K562 (cell line): ENCODE measurements around the gene PHF5A. TPM values are rescaled to one million over a fixed set of nuclear protein-coding genes. Genes with fewer than 3 reads are reported as not detected.

Experiments used
- PATZ1 ChIP-seq: fragments of 250-450 bp; sonication (Bioruptor Pico); IDR thresholded peaks from 2 replicates; pipeline ENCODE4 v1.5.0; 2020; ENCODE audit warnings: mild to moderate bottlenecking, borderline replicate concordance
- SIN3A ChIP-seq, 2 experiments: fragments of 150-350 bp in 1 of 2; IDR thresholded peaks; 2 replicates each; pipeline ENCODE4 v1.6.1; 2011 to 2016; ENCODE audit warnings: borderline replicate concordance in 2 of 2, low read depth in 2 of 2, low read length in 2 of 2, mild to moderate bottlenecking in 2 of 2, moderate library complexity in 2 of 2; ENCODE audit not compliant: control insufficient read depth in 1 of 2
- SMAD3 ChIP-seq: fragments of 450-650 bp; formaldehyde crosslinking; conservative IDR thresholded peaks from 2 replicates; pipeline ENCODE4 v1.4.0; 2020; ENCODE audit warnings: mild to moderate bottlenecking
- SP1 ChIP-seq: sonication (generic); formaldehyde crosslinking; IDR thresholded peaks from 2 replicates; pipeline ENCODE4 v1.8.1; 2022; ENCODE audit warnings: mild to moderate bottlenecking, missing genetic modification reagents
- SPI1 ChIP-seq: IDR thresholded peaks from 2 replicates; pipeline ENCODE4 v1.6.1; 2011; ENCODE audit warnings: low read depth, low read length, control low read depth, borderline replicate concordance
- XRCC3 ChIP-seq: fragments of 450-650 bp; IDR thresholded peaks from 2 replicates; pipeline ENCODE4 v1.6.1; 2017; ENCODE audit warnings: mild to moderate bottlenecking, moderate library complexity
- ZNF311 ChIP-seq: fragments of 250-450 bp; sonication (Bioruptor Pico); IDR thresholded peaks from 2 replicates; pipeline ENCODE4 v1.4.0; 2020; ENCODE audit warnings: mild to moderate bottlenecking, moderate library complexity
- ZNF561 ChIP-seq: fragments of 450-650 bp; formaldehyde crosslinking; conservative IDR thresholded peaks from 2 replicates; pipeline ENCODE4 v1.4.0; 2020; ENCODE audit warnings: mild to moderate bottlenecking, moderate library complexity
- ZZZ3 ChIP-seq: fragments of 450-650 bp; IDR thresholded peaks from 2 replicates; pipeline ENCODE4 v1.6.1; 2016; ENCODE audit warnings: antibody characterized with exemption, mild to moderate bottlenecking, moderate library complexity
- polyA plus RNA-seq, 8 experiments: library from polyadenylated mRNA; depleted of rRNA in 4 of 8; stranded (reverse) in 5 of 8; unstranded in 3 of 8; fragments of >200 nt; fragmentation: Nextera tagmentation in 2 of 8; fragmentation: Illumina TruSeq in 1 of 8; extraction: Ambion mirVana in 2 of 8; extraction: Trizol in 1 of 8; gene quantifications; 2 replicates each; pipeline versions ENCODE4 v1.2.1 to v1.2.3, GENCODE V29; 2011 to 2014; ENCODE audit warnings: inconsistent platforms in 1 of 8, missing spikeins in 1 of 8
- total RNA-seq, 7 experiments: library from RNA; depleted of rRNA in 6 of 7; stranded (reverse); fragments of >200 nt in 6 of 7; fragmentation: Illumina TruSeq in 2 of 7; extraction: Trizol in 2 of 7; gene quantifications; 2 replicates each; pipeline versions ENCODE4 v1.2.1 to v1.2.3, GENCODE V29; 2011 to 2021; ENCODE audit warnings: low replicate concordance in 1 of 7
- TF ChIP-seq, protein P1 (sequence below): fragments of 250-450 bp; sonication (Bioruptor Pico); IDR thresholded peaks from 2 replicates; pipeline ENCODE4 v1.5.0; 2021; ENCODE audit warnings: mild to moderate bottlenecking, borderline replicate concordance
- TF ChIP-seq, protein P2 (sequence below): fragments of 450-650 bp; IDR thresholded peaks from 2 replicates; pipeline ENCODE4 v1.6.1; 2017; ENCODE audit warnings: antibody characterized with exemption
- TF ChIP-seq, protein P3 (sequence below): sonication (generic); formaldehyde crosslinking; IDR thresholded peaks from 2 replicates; pipeline ENCODE4 v1.8.1; 2023; ENCODE audit warnings: mild to moderate bottlenecking, missing genetic modification reagents

The PHF5A gene
- total and polyA plus RNA-seq, 9 of the 15 experiments (the other 6 are each of a cell fraction or from before 2014, with no cell fraction given) = 14.2 to 144 (median 101) TPM

GRCh38 chr22:41445129-41446056 is 23.1 kb downstream of the PHF5A start (continued):
- TF ChIP-seq PATZ1 (CRISPR knock-in tag) (no peak), SMAD3 (no peak), SIN3A (IDR thresholded peaks at IDR 0.05; ENCODE audit: borderline replicate concordance in 2 of 2, control insufficient read depth in 1 of 2, low read depth in 2 of 2, low read length in 2 of 2) (0 out of 4 replicates have a peak, but pooled peaks of 1 of the 2 experiments have one; percentile 11), ZNF311 (CRISPR knock-in tag) (no peak), ZNF561 (CRISPR knock-in tag) (no peak), SPI1 (no peak), XRCC3 (no peak), SP1 (peak; percentile 39; the same call in 1 of the 2 replicates), ZZZ3 (no peak)
- TF ChIP-seq, protein P1, sequence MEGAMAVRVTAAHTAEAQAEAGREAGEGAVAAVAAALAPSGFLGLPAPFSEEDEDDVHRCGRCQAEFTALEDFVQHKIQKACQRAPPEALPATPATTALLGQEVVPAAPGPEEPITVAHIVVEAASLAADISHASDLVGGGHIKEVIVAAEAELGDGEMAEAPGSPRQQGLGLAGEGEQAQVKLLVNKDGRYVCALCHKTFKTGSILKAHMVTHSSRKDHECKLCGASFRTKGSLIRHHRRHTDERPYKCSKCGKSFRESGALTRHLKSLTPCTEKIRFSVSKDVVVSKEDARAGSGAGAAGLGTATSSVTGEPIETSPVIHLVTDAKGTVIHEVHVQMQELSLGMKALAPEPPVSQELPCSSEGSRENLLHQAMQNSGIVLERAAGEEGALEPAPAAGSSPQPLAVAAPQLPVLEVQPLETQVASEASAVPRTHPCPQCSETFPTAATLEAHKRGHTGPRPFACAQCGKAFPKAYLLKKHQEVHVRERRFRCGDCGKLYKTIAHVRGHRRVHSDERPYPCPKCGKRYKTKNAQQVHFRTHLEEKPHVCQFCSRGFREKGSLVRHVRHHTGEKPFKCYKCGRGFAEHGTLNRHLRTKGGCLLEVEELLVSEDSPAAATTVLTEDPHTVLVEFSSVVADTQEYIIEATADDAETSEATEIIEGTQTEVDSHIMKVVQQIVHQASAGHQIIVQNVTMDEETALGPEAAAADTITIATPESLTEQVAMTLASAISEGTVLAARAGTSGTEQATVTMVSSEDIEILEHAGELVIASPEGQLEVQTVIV (CRISPR knock-in tag) = 0 out of 2 replicates have a peak, but pooled peaks have one; percentile 24
- TF ChIP-seq, protein P2, sequence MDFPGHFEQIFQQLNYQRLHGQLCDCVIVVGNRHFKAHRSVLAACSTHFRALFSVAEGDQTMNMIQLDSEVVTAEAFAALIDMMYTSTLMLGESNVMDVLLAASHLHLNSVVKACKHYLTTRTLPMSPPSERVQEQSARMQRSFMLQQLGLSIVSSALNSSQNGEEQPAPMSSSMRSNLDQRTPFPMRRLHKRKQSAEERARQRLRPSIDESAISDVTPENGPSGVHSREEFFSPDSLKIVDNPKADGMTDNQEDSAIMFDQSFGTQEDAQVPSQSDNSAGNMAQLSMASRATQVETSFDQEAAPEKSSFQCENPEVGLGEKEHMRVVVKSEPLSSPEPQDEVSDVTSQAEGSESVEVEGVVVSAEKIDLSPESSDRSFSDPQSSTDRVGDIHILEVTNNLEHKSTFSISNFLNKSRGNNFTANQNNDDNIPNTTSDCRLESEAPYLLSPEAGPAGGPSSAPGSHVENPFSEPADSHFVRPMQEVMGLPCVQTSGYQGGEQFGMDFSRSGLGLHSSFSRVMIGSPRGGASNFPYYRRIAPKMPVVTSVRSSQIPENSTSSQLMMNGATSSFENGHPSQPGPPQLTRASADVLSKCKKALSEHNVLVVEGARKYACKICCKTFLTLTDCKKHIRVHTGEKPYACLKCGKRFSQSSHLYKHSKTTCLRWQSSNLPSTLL = no peak
- TF ChIP-seq, protein P3, sequence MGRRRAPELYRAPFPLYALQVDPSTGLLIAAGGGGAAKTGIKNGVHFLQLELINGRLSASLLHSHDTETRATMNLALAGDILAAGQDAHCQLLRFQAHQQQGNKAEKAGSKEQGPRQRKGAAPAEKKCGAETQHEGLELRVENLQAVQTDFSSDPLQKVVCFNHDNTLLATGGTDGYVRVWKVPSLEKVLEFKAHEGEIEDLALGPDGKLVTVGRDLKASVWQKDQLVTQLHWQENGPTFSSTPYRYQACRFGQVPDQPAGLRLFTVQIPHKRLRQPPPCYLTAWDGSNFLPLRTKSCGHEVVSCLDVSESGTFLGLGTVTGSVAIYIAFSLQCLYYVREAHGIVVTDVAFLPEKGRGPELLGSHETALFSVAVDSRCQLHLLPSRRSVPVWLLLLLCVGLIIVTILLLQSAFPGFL (CRISPR knock-in tag) = no peak
